GM18520 (cell line): ENCODE measurements around the gene OLFML2B.
A peak's percentile ranks its signal among the peaks of the same experiment; 100 is the strongest.

Experiments used
- ATAC-seq: cut with Tn5 transposase; IDR thresholded peaks from one replicate; pipeline ENCODE4 v1.9.1; 2021; ENCODE audit not compliant: unreplicated experiment

The OLFML2B gene

DNA sequence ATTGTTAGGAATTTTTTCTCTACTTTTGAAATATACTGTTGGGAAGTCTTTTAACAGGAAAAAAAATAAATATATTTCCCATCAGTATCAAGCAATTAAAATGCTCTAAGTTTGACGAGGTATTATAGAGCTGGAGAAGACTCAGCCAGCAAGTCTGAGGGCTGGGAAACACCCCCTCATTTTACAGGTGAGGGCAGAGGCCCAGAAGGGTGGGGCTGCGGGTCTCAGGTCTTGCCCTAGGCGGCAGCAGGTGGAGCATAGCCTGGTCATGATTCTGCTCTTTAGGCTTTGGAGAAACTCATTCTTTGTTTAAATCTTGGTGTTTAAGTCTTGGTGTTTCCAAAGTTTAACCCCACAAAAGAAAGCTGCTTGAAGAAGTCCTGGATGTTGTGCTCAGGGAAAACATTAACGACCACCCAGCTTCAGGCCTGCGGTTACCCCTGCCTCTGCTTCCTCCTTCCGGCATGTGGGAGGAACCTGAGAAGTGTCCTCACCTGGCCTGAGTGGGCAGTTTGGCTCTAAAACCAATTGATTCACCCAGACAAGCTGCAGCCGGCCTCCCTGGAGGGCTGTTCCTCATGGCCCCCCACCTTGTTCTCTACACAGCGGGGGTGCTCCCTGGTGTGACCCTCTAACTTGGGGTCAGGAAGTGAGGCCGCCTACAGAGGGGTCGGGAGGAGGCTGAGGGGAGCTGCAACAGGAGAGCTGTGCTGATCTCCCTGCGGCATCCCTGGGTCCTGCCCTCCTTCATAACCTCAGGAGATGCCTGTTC, 41.7 kb downstream of the OLFML2B start:
- no peak for ATAC-seq

DNA sequence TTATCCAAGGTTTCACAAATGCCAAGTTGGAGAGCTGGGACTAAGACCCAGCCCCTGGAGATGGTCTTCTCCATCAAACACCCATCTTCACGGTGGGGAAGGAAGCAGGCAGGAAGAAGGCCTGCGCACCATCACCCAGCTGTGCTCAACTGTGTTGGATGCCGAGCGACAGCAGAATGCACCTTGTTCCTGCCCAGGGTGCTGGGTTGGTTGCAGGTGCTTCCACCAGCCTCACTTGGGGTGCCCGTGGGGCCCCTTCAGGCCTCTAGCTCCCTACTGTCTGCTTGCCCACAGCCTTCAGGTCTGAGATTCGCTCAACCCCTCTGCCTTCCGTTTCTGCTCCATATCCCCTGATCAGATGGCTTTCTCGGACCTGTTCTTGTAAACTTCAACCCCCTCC, 42.5 kb downstream of the OLFML2B start:
- no peak for ATAC-seq

DNA sequence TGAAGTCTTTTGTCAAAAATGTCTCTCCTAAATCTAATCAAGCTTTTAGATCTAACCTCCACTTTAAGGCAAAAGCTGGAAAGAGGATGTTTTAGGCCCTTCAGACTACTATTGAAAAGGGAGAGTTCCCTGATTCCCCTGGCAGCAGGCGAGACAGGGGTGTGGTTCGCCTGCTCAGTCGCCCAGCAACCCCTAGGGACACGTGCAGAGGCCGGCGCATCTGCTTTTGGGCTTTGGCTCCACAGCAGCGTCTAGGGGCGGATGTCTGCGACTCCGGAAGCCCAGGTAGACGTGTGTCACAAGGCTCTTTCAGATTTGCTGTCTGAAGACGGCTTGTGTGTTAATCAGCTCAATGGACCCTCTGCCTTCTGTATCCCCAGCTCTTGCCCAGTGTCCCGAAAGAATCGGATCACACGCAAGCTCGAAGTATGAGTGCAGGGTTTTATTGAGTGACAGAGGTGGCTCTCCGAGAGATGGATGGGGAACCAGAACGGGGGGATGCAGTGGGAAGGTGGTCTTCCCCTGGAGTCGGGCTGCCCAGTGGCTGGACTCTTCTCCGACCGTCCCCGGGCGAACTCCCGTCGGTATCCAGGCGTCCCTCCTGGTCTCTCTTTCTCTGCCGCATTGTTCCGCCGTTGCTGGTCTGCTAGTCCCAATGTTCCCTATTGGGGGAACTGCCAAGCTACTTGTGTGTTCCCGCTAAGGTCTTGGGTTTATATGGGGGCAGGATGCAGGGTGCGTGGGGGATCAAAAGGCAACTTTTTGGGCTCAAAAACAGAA, 45.5 kb downstream of the OLFML2B start:
- no peak for ATAC-seq

DNA sequence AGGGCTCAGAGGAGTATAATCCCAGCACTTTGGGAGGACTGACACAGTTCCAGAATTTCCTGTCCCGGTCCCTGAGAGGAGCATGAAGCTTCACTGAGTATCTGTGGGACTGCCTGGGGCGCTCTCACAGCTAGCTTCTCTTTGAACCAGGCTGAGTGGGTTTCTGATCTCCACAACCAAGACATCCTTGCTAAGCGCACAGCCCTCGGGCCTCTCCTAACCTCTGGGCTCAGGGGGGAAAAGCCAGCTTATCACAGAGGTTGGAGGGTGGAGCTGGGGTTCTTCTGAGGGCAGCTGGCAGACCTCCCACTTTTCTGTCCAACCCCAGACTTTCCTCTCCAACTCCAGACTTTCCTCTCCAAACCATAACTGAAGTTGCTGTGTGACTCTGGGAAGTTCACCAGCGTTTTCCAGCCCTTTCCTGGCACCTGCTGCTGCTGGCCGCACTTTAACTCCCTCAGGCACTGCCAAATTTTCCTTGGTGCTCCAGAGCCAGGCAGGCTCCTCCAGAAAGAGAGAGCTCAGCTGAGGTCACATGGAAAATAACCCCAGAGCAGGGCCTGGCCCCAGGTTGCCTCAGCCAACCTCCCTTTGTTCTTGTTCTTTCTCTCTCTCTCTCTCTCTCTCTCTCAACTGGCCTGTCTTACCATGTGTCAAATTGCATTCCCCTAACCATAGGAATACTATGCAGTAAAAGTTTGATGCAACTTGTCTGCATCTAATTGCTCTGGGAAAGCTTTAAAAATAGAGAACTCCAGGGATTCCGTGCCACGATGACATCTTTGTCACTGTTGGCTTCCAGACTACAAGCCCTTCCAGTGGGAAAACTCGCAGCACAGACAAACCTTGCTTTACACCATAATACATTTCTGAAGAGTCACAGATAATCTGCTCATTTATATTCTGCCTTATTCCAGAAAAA, 49.5 kb downstream of the OLFML2B start:
- ATAC-seq = no peak

DNA sequence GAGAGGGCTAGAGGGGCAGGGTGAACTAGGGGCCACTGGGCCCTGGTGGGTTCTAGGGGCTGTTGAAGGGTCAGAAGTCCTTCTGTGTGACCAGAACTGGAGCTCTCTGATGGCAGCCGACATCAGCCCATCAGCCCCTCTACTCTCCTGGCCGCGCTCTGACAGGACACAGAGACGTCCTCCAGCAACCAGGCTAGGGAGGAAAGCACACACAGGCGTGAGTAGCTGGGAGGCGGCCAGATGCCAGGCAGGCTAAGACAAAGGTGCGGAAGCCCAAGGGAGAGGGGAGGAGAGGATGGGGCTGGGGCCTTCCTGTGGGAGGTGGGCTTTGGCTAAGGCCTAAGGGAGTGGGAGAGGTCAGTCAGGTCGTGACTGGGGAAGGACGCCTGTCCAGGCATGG, 50.8 kb downstream of the OLFML2B start:
- ATAC-seq = no peak

DNA sequence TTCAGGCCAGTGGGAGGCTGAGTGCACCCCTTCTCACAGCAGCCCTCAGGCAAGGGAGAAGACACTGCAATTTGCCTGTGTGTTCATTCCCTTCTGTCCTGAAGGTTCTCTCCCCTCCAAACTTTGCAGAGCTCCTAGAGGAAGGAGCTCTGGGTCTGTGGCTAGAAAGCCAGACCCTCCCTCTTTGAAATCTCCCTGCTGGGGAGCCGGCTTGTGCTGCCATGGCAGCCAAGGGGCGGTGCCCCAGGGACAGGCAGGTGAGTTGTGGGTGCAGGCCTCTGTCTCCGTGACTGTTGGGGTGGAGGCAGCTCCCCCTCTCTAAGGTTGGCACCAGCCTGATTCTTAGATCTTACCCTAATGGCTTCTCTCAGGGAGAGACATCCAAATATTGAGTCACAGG, 53.0 kb downstream of the OLFML2B start:
- ATAC-seq = no peak

DNA sequence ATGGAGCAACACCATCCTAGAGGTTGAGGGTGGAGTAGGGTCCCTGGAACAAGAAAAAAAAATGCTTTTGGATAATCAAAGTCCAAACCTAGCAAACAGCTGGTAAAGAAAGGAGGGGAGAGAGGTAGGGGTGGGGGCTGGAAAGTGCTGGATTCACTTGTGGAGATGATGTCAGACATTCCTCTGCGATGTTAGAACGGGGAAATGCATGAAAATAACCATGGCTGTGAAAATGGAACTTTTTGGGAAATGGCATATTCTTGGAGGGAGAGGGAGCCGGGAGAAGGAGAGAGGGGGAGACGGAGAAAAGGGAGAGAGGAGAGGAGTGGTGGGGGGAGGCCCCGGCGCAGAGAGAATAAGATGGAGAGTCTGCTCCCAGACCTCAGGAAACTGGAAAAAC, 53.6 kb downstream of the OLFML2B start:
- no peak for ATAC-seq

DNA sequence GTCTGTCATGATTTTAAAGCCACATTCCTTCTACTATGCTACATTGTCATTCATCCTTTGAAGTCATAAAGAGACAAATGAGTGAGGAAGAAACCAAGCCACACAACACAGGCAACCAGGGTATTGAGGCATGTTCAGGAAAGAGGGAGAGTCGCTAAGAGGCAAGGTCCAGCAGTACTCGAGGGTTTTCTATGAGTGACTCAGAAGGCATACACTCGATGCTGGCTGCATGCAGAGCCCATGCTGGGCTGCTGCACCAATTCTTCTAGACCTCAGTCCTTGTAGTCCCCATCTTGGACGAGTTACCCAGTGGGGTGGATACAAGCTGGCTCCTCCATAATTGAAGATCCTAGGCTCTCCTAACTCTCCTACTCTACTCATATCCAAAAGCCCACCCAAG, 57.6 kb downstream of the OLFML2B start:
- ATAC-seq = no peak

DNA sequence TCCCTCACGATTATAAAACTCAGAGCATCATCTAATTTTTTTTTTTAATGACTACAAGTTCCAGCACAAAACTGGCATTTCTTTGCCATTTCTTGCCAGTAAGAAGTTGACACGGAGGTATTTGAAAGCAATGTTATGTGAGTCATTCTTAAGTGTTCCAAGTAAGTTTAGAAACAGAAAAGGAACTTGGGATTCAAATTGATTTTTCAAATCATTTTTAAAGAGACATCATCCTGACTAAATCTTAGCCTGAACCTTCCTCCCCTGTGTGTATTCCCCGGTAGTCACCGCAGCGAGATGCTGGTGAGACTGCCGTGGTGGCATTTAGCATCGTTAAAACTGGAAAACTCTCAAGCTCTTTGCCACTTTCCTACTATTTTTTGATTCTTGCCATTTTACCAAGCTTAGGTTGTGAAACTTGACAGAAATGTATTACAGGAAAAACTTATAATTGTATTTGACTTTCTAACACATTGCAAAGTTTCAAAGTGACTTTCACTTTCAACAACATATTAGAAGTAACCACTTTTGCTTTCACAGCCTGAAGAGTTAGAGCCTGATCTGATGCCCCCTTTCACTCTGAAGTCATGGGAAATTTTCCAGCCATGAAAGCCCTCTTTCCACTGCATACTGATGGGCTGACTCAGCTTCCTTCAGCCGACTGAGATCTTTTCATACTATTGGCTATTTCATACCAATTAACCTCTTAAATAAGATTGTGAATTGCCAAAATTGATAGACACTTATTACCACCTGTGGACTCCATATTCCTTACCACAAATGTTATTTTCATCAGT, 61.4 kb downstream of the OLFML2B start:
- peak; percentile 79 for ATAC-seq

DNA sequence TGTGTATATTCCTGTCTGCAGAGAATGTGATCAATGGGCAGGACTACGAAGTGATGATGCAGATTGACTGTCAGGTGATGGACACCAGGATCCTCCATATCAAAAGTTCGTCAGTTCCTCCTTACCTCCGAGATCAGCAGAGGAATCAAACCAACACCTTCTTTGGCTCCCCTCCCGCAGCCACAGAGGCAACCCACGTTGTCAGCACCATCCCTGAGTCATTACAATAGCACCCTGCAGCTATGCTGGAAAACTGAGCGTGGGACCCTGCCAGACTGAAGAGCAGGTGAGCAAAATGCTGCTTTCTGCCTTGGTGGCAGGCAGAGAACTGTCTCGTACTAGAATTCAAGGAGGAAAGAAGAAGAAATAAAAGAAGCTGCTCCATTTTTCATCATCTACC, 65.2 kb downstream of the OLFML2B start:
- ATAC-seq = no peak

DNA sequence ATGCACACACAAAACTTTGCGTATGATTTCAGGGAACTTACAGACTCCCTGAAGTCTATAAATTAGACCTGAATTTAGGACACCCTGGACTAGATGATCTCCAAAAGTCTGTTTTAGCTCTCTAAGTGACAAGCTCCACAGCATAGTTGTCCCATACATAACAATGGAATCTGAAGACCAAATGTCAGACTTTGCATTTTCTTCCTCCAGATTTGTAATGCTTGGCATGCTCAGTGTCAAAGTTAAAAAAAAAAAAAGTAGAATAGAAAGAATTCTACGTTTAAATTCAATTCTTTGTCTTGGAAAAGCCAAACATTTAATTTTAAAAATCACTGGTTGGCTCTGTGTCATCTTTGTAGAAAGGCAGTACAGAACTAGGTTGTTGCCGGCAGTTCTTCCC, 66.7 kb downstream of the OLFML2B start:
- no peak for ATAC-seq

DNA sequence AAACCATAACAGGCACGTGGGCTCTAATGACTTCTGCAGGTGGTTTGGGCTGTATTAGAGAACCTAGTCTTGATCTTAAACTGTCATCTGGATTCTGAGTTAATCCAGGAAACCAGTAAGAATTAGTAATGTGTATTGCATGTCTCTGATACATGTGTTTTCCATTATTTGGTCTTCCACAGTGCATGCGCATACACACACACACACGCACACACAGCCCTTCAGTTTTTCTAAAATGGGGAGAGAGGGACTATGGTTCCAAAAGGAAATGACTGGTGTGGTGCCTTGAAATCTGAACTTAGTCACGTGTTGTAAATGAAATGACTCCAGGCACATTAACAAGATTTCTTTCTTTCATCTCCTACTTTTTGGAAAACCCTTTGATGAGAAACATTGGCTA, 67.6 kb downstream of the OLFML2B start:
- ATAC-seq = no peak

DNA sequence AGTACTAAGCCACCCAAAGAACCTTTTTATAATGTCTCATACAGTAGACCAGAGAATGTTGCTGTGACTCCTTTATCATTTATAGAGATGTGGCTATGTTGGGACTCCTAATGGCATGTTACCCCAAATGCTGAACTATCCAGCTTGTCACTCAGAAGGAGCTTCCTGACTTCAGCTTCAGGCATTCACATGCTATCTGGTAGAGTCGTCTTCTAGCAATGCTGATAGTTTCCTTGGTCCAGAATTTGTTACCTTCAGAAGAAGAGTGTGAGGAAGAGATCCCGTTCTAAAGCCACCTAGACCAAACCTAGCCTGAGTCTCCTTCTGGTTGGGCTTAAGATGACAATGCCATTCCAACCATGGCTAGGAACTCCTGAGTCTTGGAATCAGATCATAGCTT, 68.1 kb downstream of the OLFML2B start:
- ATAC-seq = no peak

DNA sequence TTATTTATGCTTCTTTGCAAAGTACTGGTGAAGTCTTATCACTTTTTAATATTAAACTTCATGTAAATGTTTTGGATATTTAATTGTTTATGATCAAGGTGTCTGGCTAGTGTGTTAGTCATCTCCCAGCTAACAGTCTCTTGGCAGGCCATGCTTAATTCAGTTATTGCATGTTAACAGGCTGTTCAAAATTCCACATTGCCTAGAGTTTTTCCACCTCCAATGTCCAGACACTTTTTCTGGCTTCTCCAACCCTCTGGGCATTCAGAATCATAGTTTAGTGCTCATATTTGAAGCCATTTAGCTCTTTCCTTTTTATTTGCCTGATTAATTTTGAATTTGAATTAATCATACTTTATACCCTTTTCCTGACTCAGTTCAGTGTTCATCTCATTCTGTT, 69.2 kb downstream of the OLFML2B start:
- ATAC-seq = no peak

DNA sequence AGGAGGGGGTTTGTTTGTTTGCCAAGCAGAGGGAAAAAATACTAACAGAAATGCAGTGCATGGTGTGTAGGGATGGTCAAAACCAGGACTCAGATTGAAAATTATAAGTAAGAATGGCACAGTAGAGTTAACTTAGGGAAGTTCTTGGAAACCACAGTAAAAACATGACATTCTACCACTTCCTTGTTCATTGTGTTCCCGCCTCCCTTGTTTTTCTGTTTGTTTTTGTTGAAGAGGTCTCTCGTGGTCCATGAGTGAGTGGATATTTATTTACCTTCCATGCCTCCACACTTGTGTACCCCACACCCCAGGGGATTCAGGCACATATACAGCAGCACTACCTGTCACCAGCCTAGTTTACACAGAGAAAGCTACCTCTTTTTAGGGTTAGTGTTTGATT, 69.6 kb downstream of the OLFML2B start:
- no peak for ATAC-seq

DNA sequence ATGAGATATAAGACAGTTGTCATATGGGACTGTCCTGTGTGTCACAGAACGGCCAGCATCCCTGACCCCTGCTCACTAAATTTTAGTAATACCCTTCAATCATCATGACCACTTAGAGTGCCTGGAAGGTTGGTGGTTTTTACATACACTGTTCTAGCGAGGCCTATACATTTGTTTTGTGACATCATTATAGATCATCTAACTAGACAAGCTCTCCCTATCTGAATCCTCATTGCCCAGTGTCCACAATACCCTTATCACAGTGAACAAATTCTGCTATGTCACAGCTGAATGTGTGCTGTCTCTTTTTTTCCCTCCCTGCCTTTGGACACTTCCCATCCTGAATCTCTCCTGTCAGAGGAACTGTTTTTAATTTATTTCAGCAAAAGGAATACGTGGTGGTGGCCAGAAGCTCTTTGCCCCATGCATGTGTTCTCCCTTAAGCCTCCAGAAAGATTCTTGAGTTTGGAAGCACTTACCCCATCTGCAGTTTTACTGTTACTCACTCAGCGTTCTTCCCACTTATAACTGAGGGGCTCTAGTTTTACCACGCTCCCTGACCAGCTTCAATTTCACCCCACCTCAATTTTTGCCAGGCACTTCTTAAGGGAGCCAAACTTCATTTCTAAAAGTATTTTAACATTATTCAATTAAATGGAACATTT, 70.3 kb downstream of the OLFML2B start:
- ATAC-seq = no peak

DNA sequence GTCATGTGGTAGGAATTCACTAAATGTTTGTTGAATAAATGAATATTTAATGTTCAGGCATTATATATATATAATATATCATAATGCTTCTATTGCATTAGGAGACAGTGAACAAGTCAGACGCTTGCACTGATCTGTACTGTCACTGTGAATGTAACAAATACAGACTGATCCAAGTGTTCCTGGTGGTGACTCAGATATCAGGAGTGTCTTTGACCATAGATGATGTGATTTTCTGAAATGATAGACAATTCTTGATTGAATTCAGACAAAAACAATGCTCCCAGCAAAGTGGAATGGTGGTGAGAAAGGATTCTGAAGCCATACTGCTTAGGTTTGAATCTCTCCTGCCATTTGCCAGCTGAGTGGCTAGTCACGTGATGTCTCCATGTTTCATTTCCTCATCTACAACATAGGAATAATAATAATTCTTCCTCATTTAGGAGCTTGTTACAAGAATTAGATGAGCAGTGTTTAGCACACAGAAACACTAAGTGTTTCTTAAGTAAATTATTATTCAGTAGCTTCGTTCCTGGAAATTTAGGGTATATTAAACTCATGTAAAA, 71.0 kb downstream of the OLFML2B start:
- no peak for ATAC-seq

DNA sequence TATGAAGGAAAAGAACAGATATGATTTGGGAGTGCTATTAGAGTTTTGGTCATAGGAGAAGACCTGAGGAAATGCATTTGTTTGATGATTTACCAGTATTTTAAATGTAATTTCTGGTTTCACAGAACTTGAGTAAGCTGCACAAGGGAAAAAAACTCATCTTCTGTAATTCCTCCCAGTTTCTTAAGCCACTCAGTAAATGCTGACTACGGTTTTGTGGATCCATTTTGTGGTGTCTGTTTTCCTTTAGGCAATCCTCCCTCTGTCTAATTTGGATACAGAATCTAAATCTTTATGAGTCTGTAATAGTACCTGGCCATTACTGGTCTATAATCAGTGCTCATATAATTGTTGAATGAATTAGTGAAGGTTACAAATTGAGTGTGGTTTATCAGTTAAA, 72.0 kb downstream of the OLFML2B start:
- no peak for ATAC-seq

DNA sequence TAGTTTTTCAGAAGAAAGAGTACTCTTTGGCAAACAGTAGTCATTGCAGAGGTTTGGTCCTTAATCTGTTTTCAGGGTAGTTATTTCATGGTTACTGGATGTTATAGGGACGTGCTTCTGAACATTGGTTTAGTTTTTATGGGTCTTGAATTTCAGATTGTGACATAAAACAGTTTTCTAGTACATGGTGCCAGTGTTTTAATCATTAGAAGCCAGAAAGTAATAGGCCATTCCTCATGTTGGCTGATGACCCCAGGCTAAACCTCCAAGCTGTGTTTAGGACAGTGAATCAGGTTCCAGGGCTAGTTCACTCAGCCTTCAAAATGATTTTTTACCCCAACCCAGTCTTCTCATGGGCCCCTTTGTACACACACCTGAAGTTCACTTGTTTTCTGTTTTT, 73.3 kb downstream of the OLFML2B start:
- ATAC-seq = no peak

DNA sequence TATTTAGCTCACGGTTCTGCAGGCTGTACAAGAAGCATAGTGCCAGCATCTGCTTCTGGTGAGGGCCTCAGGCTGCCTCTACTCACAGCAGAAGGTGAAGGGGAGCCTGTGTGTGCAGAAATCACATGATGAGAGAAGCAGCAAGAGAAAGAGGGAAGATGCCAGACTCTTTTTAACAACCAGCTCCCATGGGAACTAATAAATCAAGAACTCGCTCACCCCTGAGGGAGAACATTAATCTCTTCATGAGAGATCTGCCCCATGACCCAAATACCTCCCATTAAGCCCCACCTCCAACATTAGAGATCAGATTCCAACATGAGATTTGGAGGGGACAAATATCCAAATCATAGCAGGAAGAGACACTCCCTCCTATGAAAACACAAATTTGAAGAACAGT, 74.1 kb downstream of the OLFML2B start:
- ATAC-seq = no peak
